NCI-H128 (cell line): ENCODE measurements around the gene PNRC1.
A peak's percentile ranks its signal among the peaks of the same experiment; 100 is the strongest.
"Not testable (repeated sequence)": the region's sequence is repeated elsewhere in the genome, so short reads cannot be mapped to it uniquely, and the experiment has no call there.

ENCODE experiments used
- DNase-seq: peaks from one replicate; lab custom pipeline; 2025; ENCODE audit not compliant: unreplicated experiment; lab: John Stamatoyannopoulos, UW

The PNRC1 gene

DNA sequence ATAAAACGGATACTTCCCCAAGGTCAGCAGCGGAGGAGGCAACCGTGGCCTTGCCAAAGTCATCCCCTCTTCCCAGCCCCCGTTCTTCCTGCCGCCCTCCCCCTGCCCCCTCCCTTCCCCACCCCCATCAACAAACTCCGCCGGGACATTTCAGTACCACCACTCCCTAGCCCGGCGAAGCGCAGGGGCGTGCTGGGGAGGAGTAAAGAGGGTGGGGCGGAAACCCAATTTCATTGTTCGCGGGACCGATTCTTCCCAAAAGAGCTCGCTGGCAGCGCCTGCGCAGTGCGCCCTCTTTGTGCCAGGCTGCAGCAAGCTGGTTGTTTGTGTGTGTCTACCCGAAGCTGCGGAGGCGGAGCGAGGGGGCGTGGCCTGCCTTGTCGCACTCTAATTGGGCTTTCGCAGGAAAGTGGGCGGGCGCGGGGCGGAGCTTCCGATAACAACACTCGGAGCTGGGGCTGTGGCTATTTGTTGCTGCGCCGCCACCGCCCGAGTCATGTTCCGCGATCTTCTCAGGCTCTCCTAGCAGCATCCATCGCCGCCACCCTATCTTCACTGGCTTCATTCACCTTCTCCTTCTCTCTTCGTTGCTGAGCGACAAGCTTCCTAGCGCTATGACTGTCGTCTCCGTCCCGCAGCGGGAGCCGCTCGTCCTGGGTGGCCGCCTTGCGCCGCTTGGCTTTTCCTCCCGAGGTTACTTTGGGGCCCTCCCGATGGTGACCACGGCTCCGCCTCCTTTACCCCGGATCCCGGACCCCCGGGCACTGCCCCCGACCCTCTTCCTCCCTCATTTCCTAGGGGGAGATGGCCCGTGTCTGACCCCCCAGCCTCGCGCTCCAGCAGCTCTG, at the start of gene PNRC1:
Gene PNRC1, plus strand, starts transcription at position 471 of the 848 bp plus-strand sequence. Its CDS starts 144 bp downstream, at position 615.
- peak; percentile 99 for DNase-seq

DNA sequence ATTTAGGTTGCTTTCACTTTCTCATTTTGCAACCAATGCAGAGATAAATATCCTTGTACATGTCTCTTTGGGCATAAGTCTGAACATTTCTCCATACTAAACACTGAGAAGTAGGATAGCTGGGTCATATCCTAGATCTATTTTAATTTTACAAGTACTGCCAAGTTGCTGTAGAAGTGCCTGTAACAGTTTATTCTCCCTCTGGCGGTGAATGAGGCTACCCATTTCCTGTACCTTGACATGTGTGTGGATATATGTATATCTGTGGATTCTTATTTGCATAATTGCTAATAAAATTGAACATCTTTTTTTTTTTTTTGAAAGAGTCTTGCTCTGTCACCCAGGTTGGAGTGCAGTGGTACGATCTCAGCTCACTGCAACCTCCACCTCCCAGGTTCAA, 48.0 kb upstream of the PNRC1 start:
- no peak for DNase-seq

DNA sequence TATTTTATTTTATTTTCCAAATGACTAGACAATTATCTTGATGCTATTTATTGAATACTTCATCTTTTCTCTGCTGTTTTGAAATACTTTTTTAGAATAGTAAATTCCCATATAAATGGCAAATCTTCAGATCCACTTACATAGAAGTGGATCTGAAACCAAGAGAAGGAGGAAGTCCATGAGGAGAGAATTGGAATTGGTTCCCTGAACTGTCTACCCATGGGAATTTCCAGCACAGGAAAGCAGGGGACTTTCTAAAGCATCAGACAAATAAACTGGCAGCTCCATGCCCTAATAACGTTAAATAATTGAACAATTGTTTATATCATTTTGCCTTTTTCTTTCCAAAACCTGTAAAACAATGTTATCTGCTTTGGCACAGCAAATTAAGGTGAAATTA, 47.1 kb upstream of the PNRC1 start:
- DNase-seq: no peak

DNA sequence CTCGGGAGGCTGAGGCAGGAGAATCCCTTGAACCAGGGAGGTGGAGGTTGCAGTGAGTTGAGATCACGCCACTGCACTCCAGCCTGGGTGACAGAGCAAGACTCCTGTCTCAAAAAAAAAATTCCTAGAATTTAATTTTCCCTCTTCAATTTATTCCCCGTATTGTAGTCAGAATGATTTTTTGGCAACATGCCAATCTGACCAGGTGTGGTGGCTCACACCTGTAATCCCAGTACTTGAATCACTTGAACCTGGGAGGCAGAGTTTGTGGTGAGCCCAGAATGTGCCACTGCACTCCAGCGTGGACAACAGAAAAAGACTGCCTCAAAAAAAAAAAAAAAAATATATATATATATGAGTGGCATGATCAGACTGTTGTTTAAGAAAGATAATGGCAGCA, 46.4 kb upstream of the PNRC1 start:
- DNase-seq: peak; percentile 13

DNA sequence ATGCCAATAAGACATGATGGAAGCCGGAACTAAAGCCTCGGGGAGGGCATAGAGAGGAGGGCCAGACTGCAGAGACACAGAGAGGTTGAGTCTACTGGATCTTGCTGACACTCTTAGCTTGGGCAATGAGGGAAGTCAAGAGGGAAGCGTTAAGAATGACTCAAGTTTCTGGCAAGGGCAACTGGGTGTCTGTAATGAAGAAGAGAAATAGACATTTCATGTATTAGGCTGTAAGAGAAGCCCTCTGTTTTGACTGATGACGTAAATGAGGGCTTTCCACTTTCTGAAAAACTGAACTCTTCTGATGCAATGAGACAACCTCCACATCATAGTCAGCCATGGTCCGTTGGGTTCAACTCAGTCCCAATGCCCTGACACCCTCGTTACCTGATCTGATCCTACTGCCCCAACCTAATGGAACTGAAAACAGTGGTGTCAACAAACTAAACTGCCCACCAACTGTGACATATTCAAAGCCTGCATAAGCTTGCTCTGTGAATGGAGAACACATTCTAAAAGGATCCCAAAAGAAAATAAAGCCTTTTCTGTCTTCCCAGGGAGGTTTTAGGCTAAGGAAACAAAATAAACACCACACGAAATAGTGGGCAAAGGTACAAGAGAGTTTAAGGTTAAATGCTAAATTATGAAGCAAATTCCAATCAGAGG, 45.8 kb upstream of the PNRC1 start:
- DNase-seq: no peak

DNA sequence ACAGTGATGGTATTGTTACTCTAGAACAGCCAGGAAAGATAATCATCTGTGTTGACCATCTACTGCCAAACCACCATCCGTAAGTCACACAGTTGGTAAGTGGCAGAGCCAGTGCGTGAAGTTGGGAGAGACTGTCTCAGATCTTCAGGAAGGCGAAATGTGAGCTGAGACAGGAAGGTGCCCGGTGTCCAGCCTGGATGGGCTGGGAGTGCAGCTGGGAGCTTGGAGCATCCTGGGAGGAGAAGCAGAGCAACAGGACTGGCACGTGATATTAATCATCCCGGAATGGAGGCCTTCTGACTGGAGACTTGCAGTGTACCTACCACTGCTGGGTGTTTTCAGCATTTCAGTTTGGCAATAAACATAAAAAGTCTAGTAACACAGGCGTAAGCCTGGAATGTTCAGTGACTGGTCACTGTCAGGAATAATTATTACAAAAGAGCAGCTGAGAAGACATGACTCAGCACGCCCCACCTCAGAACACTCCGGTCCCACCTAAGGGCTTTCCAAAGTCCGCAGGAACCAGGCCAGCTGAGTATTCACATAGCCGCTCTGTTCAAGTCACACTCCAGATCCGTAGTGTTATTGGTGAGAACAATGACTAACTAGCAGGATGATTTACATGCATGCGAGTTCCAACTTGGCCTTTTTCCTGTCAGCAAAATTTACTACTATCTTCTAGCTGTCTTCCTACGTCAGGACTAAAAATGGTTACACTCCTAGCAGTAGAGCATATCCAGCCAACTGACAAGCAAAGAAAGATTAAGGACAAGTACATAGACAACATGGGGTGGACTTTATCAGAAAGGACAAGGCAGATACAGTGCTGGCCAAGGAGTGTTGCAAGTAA, 45.1 kb upstream of the PNRC1 start:
- no peak for DNase-seq

DNA sequence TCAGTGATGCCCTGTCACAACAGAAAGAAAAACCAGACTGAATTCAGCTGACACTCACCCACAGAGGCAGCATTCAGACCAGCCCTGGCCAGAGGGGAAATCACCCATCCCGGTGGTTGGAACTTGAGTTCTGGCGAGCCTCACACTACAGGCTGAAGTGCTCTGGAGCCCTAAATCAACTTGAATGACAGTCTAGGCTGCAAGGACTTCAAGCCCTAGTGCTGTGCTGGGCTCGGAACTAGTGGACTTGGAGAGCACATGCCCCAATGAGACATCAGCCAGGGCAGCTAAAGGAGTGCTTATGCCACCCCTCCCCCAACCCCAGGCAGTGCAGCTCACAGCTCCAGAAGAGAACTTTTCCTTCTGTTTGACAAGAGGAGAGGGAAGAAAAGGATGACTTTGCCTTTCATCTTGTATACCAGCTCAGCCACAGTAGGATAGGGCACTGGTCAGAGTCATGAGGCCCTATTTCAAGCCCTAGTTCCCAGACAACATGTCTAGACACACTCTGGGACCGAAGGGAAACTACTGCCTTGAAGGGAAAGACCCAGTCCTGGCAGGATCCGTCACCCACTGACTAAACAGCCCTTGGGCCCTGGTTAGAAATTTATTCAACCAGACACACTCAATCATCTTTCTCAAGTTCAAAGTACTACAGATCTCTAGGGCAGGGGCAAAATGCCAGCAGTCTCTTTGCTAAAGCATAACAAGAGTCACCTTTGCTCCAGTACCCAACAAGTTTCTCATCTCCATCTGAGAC, 43.2 kb upstream of the PNRC1 start:
- no peak for DNase-seq

DNA sequence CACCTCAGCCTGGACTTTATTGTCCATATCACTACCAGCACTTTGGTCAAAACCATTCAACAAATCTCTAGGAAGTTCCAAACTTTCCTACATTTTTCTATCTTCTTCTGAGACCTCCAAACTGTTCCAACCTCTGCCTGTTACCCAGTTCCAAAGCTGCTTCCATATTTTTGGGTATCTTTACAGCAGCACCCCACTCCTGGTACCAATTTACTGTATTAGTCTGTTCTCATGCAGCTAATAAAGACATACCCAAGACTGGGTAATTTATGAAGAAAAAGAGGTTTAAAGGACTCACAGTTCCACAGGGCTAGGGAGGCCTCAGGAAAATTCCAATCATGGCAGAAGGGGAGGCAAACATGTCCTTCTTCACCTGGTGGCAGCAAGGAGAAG, 42.7 kb upstream of the PNRC1 start:
- DNase-seq: not testable (repeated sequence)

DNA sequence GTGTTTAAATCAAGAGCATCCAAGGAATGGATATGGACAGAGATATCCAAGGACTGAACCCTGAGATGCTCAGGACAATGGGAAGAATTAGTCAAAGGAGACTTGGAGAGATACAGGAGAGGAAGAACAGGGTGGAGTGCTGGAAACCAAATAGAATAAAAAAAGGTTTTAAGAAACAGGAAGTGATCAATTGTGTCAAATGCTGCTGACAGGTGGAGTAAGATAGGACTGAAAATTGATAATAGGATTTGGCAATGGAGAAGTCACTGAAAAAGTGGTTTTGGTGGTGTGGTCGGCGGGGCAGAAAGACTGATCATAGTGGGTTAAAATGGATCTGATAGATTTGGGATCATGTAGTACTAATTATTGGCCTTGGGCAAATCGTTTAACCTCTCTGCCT, 37.9 kb upstream of the PNRC1 start:
- no peak for DNase-seq

DNA sequence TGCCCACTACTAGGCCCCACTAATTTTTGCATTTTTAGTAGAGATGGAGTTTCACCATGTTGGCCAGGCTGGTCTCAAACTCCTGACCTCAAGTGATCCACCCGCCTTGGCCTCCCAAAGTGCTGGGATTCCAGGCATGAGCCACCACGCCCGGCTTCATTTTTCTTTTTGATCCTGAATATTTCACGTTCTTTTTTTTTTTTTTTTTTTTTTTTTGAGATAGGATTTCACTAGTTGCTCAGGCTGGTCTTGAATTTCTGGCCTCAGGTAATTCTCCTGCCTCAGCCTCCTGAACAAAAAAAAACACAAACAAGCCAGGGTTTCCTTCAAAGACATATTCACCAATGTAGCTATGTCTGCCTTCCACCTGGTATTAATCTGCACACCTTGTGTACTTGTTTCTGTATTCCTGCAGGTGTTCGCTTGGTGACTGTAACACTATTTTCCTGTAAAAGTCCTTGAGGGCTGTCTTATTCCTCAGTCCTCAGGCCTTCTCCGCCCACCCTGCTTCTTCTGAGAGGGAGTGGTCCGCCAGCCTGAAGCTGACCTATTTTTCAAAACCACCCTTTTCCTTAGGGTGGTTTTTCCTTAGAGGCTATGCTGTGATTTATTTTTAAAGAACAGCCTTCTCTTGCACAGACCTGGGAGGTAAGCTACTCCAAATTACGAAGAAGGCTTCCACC, 36.1 kb upstream of the PNRC1 start:
- no peak for DNase-seq

DNA sequence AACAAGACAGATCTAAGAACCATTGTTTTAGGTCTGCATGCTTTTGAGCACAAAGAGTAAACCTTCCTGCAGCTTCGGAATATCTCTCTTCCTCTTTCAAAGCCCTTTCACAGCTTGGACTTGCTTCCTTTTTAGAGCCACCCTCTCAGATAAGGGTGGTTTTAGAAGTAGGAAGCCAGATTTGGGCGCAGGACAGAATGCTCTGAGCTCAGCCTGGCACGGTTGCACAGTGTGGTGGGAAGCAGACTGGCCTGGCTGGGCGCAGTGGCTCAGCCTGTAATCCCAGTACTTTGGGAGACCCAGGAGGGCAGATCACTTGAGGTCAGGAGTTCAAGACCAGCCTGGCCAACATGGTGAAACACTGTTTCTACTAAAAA, 35.6 kb upstream of the PNRC1 start:
- no peak for DNase-seq

DNA sequence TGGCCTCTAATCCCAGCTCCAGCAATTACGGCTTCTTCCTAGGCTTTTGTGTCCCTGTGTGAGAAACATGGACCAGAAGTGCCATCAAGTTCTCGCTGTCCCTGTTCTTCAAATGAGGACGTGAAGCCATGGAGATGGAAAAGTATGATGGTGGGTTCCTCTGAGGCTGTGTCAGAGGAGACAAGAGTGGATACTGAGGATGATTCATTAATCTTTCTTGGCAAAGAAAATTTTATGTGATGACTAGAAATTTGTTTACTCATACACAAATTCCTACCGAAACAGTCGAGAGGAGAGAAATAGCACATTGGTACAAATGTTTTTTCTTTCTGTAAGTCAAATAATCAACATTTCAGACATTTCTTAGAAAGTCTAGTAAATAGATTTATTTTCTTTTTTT, 35.0 kb upstream of the PNRC1 start:
- no peak for DNase-seq

DNA sequence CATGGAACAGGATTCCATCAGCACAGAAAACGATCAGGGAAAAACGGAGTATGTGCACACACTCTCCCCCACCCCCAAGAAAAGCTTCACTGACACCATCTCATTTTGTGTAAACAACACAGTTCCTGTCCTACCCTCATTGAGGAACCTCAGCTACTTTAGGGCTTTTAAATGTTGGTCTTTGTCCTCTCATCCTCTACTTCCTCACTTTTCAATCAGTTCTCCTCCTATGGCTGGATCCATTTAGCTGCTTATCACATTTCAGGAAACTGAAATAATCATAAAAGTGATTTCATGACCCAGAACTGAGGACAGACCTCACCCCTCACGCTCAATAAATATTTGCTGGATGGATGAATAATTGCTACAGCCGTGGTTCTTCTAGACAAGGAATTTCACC, 33.1 kb upstream of the PNRC1 start:
- no peak for DNase-seq

DNA sequence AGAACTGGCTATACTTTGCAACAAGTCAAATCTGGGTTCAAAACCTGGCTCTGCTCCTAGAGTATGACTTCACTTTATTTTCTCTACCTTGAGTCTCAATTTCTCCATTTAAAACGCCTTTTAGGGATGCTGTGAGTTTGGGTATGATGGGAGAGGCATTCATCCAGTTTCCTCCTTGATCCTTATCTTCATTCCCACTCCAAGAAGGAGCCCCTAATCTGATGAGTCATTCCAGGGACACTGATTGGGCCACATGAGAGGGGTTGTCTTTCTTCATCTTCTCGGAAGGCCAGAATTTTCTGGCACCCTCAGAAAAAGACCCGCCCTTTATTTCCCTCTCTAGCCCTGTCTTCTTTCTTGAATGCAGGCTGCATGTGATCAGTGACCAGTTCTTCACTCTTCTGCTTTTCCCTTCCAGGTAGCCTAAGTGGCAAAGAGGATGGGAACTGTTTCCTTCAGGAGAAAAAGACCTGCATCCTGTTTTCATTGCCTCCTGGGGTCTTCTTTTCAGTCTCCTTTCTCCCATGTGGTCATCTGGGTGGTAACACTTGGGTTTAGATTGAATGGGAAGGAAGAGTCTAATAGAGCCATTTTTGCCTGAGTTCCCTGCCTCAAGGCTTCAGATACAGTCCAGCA, 32.1 kb upstream of the PNRC1 start:
- no peak for DNase-seq

DNA sequence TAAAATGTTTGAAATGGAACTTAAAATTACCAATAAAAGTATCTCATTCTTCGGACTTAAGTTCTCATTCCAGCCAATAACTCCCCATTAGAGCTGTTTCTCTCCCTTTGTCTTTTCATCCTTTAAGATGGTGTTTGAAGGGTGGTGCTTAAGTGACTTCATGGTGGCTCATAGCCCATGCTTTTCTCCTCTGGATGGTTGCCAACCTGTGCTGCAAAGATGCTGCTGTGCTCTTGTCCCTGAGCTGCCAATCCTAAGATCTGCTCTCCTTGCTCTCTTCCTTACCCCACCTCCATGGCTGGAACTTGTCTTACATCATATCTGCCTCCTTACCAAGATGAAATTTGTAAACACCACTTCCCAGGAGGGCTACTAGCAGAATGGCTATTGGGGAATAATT, 31.6 kb upstream of the PNRC1 start:
- DNase-seq: no peak

DNA sequence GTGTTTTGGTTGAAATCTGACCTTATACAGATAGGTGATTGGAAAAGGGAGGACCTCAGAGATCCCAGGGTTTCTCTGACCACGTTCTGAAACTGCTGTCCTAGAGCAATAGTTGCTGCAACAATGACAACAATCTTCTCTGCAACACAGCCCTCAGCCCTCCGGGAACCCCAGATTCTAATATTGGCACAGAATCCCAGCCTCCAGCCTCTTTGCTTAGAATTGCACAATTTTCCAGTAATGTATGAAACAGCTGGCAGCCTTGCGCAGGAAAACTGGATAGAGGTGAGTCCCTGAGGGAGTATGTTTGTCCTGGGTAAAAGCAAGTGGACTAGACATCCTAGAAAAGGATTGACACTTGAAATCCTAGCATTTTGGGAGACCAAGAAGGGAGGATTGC, 30.4 kb upstream of the PNRC1 start:
- no peak for DNase-seq

DNA sequence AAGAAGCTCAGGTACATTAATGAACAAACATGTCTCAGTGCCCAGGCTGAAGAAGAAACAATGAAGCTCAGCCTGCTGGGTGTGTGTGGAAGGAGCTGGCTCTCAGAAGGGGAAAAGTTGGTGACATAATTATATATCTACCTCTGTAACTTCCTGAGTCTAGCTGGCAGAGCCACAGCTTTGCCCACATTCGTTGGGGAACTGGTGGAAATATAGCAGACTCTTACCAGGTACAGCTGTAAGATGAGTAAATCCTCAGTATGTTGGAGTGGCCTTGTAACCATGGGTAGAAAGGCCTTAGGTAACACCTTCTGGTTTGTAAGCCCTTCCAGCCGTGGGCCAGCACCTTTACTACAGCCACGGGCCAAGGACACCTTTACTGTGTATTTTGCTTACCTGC, 29.9 kb upstream of the PNRC1 start:
- DNase-seq: no peak

DNA sequence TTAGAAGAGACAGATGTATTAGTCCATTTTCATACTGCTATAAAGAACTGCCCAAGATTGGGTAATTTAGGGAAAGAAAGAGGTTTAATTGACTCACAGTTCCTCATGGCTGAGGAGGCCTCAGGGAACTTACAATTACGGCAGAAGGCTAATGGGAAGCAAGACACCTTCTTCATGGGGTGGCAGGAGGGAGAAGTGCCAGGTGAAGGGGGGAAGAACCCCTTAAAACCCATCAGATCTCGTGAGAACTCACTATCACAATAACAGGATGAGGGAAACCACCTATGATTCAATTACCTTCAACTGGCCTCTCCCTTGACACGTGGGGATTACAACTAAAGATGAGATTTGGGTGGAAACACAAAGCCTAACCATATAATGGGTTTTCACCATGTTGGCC, 28.9 kb upstream of the PNRC1 start:
- DNase-seq: no peak

DNA sequence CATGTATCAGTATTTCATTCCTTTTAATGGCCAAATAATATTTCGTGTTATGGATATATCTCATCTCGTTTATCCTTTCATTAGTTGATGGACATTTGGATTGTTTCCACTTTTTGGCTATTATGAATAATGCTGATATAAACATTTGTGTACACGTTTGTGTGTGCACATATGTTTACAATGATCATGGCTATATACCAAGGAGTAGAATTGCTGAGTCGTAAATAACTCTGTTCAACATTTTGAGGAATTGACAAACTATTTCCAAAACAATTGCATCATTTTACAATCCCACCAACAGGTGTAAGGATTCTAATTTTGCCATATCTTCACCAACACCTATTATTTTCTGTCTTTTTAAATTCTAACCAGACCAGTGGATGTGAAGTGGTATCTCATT, 26.3 kb upstream of the PNRC1 start:
- DNase-seq: no peak

DNA sequence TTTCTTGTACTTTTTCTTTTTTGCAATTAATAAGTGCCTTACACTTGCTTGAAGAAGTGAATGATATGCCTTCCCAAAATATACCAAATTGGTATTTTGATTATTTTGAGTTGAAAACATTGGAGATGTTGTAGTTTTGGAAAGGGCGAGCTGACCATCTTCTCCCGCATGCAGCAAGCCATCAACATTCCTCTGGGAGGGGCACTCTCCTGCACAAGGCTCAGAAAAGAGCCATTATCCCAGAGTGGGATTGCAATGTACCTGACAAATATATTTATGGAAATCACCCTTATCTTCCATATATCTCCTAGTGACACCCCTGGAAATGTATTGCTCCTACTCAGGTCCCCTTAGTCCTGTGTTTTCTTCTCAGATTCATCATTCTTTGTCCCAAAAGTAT, 22.8 kb upstream of the PNRC1 start:
- no peak for DNase-seq
